KG1 (cell line): ENCODE data around the gene CNPY4.
"Not testable (repeated sequence)": the region's sequence is repeated elsewhere in the genome, so short reads cannot be mapped to it uniquely, and the experiment has no call there.

Experiments used
- DNase-seq: peaks from one replicate; lab custom pipeline; 2025; lab: John Stamatoyannopoulos, UW

The CNPY4 gene

DNA sequence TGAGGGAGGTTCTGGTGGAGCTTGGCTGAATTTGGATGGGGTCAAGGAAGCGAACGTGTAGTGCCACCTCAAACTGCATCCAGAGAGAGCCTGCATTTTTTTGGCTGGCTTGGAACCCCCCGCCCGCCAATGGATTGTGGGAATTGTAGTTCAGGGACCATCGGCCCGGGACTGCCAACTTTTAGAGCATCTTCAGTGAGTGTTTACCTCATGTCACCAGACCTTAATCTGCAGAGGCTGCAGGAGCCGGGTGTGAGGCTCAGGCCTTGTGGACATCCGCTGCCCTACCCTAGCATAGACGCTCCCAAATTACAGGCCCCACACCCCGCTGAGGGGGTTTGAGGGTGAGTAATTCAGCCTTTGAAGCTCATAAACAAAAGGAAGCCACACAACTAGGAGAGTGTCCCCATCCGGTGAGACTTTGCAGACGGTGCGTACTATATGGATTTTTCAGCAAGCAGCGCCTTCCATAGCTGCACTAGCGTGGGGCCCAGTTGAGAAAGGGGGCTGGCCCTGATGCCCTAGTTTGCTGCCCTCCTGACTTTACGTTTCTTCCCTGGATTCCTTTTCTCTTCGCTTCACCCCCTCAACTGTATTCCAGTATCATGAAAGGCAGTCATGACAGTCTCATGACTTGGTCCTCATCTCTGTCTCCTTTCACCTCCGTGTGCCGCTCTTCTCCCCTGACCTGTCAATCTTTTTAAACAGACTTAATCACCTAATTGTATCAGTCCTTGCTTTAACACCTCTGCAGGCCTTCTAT lies 717 bp downstream of the CNPY4 start:
- DNase-seq = no peak

DNA sequence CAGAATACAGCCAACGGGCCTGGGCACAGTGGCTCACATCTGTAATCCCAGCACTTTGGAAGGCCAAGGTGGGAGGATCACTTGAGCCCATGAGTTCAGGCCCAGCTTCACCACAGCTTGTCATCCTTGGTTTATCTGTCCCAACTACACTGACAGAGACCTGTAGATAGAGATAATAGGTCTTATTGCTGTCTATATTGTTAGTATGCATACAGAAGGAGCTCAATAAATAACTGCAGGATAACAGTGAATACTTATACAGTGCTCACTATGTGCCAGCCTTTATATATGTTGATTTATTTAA lies 1.3 kb downstream of the CNPY4 start:
- DNase-seq = no peak

DNA sequence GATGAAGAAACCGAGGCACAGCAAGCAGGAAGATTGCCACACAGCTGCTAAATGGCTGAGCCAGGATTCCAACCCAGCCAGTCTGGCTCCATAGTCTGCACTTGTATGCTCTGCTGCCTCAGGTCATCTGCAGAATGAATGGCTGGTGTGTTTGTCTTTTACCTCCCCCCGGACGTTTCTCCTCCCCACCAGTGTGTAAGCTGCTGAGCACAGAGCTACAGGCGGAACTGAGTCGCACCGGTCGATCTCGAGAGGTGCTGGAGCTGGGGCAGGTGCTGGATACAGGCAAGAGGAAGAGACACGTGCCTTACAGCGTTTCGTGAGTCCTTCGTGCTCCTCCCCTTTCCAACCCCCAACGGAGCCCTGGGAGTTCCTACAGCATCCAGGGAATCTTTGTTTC lies 2.6 kb downstream of the CNPY4 start:
- no peak for DNase-seq

DNA sequence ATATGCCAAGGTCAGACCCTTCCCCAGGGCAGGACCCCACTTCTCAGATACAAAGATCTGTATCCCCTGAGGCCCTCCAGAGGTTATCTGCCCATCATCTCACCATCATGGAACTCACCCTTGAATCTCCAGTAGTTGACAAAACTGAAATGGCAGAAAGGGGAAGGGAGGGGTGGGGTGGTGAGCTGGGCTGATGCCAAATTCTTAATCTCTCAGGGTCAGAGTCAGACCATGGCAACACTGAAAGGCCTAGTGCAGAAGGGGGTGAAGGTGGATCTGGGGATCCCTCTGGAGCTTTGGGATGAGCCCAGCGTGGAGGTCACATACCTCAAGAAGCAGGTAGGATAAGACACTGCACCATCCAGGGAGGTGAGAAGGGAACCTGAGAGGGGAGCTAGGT lies 3.1 kb downstream of the CNPY4 start:
- no peak for DNase-seq

DNA sequence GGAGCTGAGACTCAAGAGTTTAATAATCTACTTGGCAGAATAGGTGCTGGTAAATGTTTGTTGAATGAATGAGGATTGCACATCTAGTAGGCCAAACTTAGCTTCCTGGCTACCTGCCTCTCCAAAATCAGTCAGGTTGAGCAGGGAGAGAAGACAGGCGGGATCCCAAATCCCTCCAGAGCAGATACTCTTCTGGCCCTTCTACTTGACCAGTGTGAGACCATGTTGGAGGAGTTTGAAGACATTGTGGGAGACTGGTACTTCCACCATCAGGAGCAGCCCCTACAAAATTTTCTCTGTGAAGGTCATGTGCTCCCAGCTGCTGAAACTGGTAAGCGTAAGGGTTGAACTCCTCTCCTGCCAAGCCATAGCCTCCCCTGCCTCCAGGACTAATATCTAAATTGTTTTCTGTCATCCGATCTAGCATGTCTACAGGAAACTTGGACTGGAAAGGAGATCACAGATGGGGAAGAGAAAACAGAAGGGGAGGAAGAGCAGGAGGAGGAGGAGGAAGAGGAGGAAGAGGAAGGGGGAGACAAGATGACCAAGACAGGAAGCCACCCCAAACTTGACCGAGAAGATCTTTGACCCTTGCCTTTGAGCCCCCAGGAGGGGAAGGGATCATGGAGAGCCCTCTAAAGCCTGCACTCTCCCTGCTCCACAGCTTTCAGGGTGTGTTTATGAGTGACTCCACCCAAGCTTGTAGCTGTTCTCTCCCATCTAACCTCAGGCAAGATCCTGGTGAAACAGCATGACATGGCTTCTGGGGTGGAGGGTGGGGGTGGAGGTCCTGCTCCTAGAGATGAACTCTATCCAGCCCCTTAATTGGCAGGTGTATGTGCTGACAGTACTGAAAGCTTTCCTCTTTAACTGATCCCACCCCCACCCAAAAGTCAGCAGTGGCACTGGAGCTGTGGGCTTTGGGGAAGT lies 5.1 kb downstream of the CNPY4 start:
- DNase-seq = no peak

DNA sequence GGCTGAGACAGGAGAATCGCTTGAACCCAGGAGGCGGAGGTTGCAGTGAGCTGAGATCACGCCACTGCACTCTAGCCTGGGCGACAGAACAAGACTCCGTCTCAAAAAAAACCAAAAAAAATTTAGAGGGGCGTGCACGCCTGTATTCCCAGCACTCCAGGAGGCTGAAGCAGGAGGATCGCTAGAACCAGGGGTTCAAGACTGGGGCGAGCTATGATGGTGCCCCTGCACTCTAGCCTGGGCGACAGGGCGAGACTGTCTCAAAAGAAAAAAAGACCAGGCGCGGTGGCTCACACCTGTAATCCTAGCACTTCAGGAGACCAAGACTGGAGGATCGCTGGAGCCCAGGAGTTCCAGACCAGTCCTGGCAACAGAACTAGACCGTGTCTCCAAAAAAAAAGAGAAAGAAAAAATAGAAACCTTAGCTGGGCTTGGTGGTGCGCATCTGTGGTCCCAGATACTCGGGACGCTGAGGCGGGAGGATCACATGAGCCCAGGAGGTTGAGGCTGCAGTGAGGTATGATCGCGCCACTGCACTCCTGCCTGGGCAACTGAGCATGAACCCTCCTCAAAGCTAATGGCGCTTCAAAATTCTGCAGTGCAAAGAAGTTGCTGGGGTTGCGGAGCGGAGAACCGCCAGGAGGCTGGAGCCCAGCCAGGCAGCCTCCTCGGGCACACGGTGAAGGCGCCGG lies 7.0 kb downstream of the CNPY4 start:
- no peak for DNase-seq

DNA sequence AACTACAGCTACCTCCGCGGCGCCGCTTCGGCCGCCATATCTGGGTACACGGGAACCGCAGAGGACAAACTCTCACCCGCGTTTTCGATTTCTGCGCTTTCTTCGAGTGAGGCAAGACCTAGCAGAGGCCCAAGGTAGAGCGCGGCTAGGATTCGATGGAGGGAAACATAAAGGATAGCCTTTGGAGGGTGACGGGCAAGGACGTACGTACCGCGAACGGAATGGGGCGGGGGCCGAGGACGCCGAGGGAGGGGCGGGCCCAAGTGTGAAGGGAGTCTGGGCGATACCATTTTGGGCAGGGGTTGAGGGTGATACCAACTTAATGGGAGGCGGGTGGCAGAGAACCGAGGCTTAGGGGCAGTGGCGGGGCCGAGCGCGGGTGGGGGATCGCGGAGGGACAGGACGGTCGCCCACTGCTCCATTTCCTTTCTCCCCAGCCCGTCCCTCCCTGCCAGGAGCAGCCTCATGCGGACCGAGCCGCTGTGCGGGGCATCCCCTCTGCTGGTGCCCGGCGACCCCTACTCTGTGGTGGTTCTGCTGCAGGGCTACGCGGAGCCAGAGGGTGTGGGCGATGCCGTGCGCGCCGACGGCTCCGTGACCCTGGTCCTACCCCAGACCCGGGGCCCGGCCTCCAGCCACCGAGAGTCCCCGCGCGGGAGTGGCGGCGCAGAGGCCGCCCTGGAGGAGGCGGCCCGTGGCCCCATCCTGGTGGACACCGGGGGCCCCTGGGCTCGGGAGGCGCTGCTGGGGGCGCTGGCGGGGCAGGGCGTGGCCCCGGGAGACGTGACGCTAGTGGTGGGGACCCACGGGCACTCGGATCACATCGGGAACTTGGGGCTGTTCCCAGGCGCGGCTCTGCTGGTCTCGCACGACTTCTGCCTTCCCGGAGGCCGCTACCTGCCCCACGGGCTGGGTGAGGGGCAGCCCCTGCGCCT lies 7.8 kb downstream of the CNPY4 start, which contains the start of gene MBLAC1:
TSS of gene MBLAC1 (plus strand) at position 37 of the 935 bp plus-strand sequence. CDS start at position 466, 429 bp downstream.
- DNase-seq = peak; percentile 11

DNA sequence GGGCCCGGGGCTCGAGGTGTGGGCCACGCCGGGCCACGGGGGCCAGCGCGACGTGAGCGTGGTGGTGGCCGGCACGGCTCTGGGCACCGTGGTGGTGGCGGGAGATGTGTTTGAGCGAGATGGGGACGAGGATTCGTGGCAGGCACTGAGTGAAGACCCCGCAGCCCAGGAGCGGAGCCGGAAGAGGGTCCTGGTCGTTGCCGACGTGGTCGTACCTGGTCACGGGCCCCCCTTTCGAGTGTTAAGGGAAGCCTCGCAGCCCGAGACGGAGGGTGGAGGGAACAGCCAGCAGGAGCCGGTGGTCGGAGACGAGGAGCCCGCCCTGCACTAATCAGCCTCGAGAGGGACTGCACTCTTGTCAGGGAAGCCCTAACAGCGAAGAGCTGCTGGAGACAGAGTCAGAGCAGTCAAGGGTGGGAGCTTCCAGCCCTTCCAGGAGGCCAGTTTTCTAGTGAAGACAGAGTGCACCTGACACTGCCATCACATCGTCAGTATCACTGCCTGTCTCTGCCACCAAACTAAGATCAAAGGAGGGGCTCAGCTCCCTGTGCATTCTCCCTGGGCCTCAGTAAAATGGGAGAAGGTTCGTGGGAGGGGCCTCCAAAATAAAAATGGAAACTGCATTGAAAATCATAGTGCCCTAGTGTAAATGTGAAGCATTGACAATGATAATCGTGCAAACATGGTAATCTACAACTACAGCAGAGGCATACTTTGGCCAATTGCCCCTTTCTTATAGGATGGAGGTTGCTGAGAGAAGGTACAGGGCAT lies 8.6 kb downstream of the CNPY4 start:
- DNase-seq = no peak

DNA sequence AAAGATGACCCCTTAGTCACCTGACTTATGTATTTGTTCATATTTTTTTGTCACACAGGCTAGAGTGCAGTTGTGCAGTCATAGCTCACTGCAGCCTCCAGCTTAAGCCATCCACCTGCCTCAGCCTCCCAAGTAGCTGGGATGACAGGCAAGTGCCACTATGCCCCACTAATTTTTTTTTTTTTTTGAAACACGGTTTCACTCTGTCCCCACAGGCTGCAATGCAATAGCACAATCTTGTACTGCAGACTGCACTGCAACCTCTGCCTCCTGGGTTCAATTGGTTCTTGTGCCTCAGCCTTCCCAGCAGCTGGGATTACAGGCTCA lies 9.2 kb downstream of the CNPY4 start:
- no peak for DNase-seq

DNA sequence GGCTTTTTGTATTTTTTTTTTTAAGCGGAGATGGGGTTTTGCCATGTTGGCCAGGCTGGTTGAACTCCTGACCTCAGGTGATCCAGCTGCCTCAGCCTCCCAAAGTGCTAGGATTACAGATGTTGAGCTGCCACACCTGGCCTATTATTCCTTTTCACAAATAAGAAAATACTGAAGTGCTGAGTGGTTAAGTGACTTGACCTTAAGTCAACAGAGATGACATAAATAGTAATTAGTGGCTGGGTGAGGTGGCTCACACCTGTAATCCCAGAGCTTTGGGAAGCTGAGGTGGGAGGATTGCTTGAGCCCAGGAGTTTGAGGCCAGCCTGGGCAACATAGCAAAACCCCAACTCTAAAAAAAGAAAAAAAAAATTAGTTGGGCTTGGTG lies 10.8 kb downstream of the CNPY4 start:
- DNase-seq = not testable (repeated sequence)

DNA sequence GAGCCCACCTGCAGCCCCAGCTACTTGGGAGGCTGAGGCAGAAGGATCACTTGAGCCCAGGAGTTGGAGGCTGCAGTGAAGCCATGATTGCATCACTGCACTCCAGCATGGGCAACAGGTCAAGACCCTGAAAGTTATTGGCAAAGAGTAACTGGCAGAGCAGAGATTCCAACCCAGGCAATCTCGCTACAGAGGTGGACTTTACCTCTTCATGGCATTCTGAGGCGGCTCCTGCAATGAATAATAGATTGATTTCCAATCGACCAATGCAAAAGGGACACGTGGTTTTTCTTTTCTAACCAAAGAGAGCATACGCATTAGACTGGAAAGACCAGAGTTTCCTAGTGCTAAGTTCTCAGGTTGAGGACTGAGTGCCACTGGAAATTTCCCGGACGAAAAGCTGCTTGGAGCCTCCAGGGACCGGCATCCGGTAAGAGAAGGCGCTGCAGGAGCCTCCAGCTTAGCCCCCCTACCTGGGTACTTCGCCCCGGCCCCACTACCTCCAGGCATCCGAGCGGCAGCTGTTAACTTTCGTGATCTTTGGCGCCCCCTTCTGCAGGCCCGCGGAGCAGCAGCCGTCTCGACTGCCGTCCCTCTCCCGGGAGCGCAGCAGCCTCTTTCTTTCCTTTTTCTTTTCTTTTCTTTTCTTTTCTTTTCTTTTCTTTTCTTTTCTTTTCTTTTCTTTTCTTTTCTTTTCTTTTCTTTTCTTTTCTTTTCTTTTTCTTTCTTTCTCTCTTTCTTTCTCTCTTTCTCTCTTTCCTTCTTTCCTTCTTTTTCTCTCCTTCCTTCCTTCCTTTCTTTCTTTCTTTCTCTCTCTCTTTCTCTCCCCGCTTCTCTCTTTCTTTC lies 11.4 kb downstream of the CNPY4 start:
- DNase-seq = no peak

DNA sequence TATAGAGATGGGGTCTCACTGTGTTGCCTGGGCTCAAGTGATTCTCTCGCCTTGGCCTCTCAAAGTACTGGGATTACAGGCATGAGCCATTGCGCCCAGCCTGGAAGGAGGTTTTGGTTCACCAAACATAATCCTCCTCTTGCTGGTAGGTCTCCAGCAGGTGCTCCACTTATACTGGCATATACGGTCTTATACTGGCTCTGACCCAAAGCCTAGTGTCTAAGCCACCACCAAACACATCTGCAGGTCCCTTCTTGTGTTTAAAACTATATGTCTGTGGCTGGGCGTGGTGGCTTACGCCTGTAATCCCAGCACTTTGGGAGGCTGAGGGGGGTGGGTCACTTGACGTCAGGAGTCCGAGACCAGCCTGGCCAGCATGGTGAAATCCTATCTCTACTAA lies 12.7 kb downstream of the CNPY4 start:
- DNase-seq = no peak

DNA sequence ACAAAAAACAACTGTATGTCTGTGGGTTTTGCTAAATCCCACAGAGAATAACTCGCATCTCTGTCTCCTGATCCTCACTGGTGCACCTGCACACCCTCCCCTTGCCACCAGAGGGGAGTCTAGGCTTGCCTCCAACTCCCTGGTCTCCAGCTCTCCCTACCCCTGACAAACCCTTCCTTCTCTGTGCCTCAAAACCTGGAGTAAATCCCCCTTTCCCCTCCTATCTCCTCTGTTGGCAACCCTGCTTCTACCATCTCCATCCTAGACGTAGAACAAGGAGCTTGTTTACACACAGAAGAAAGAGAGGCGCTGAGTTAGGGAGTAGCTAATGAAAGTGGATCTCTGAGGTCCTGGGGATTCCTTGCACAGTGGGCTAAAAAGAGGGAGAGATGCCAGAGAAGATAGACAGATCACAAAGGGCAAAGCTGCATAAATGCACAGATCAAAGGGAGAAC lies 13.3 kb downstream of the CNPY4 start:
- no peak for DNase-seq

DNA sequence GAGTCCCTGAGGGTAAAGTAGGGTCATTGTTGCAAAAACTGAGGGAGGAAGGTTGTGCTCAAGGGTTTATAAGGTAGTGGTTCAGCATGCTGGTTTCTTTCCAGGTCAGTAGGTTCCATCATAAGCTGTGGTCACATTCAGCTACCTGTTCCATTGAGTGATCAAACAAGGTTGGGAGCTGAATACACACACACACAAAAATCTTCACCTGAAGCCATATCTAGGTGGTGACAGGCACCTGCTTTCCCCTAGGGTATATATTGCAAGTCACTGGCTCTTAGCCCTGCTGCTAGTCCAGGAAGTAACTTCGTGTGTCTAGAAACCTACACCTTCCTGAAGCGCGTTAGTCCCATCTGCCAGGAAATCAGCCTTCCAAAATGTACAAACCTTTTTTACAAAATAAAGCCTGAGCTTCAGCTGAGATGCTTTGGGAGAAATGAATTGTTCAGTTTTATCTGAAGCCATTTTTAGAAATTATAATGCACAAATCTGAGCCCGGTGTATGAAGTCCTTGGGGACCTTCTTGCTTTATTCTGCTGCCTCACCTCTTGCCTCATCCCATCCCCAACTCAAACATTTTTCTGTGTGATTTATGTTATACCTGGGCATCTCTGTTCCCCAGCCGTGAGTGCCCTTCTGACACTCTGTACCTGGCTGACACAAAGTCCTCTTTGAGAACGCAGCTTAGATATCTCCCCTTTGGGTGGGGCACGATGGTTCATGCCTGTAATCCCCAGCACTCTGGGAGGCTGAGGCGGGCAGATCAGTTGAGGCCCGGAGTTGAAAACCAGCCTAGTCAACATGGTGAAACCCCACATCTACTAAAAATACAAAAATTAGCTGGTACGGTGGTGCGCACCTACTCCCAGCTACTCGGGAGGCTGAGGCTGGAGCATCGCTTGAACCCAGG lies 18.7 kb downstream of the CNPY4 start:
- no peak for DNase-seq

DNA sequence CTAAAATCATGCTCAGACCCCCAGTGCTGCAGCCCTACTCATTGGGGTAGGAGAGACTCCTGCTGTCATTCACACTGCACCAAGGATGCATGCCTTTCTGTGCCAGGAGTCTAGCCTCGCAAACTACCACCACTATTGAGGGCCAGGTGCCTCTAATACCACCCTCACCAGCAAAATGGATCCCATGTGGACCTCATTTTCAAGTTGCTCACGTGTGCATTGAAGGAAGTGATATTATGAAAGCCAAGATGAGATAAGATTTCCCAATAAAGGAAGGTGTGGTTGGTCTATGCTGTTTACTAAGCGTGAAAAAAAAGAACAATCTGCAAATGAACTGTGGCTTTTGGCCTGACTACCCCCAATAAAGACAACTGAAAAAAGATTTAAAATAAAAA lies 22.1 kb downstream of the CNPY4 start:
- DNase-seq = no peak

DNA sequence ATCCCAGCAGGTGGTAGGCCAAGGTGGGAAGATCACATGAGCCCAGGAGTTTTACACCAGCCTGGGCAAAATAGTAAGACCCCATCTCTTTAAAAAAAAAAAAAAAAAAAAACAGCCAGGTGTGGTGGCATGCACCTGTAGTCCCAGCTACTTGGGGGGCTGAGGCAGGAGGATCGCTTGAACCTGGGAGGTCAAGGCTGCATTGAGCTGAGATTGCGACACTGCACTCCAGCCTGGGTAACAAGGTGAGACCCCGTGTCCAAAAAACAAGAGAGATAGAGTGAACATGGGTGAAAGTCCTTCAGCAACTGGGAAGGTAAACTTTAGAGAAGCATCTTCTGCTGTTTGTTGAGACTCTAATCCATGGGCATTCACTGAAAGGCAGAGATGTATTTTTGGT lies 23.0 kb downstream of the CNPY4 start:
- DNase-seq = no peak

DNA sequence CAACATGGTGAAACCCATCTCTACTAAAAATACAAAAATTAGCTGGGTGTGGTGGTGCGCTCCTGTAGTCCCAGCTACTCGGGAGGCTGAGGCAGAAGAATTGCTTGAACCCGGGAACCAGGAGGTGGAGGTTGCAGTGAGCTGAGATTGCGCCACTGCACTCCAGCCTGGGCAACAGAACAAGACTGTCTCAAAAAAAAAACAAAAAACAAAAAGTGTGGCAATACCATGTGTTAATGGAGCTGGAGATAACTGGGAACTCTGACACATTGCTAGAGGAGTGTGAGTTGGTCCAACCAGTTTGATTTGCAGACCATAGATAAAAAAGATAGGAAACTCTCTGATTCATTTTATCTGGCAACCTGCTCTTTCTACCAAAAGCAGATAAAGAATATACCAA lies 26.9 kb downstream of the CNPY4 start:
- not testable (repeated sequence) for DNase-seq

DNA sequence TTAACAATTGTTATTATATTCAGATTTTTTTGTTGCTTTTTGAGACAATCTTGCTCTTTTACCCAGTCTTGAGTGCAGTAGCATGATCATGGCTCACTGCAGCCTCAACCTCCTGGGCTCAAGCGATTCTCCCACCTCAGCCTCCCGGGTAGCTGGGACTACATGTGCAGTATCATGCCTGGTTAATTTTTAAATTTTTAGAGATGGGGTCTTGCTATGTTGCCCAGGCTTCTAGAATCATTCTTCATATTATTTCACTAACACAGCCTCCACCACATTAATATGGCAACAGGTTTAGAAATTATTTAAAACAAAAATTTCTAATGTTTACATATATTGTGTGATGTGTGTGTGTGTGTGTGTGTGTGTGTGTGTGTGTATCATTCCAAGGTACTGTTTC lies 27.8 kb downstream of the CNPY4 start:
- no peak for DNase-seq

DNA sequence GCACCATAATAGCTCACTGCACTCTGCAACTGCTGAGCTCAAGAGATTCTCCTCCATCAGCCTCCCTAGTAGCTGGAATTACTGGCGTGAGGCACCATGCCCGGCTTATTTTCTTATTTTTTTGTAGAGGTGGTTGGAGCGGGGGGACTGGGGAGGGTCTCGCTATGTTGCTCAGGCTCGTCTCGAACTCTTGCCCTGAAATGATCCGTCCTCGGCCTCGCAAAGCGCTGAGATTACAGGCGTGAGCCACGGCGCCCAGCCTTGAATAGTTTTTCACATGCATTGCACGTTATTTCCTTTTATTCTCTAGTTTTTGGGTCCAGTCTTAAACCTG lies 28.8 kb downstream of the CNPY4 start:
- no peak for DNase-seq
